DOHH2 (cell line): ENCODE data around the gene POGZ.

Experiments used
- CTCF ChIP-seq: fragments of 200-600 bp; sonication (generic); IDR thresholded peaks from one replicate; pipeline ENCODE4 v1.5.1; 2014; ENCODE audit warnings: antibody characterized with exemption, mild to moderate bottlenecking, low read depth, low read length; ENCODE audit not compliant: poor library complexity, severe bottlenecking
- EZH2phosphoT487 ChIP-seq: fragments of 200-600 bp; sonication (generic); IDR thresholded peaks from 2 replicates; pipeline ENCODE4 v1.6.1; 2017; ENCODE audit warnings: borderline replicate concordance, mild to moderate bottlenecking, antibody characterized with exemption, low read length, moderate library complexity, mixed read lengths

GRCh38 chr1:151491641-151492040, 32.3 kb upstream of the POGZ start:
- TF ChIP-seq CTCF (no peak), EZH2phosphoT487 (no peak)
